GM23338 (cell line): ENCODE measurements around the gene ZNF71. TPM values are rescaled to one million over a fixed set of nuclear protein-coding genes. Genes with fewer than 3 reads are reported as not detected.

Experiments
- ATAC-seq: fragments of 200-7000 bp; cut with Tn5 transposase; 3 replicates; pipeline ENCODE4 v1.9.1; 2020
- DNase-seq: peaks from one replicate; pipeline ENCODE4 v3.0.0-alpha.2; 2015; ENCODE audit warnings: low spot score
- H2AFZ ChIP-seq: fragments of 200-600 bp; sonication (generic); 2 replicates; pipeline ENCODE4 v1.8.0; 2016; ENCODE audit warnings: antibody characterized with exemption, mild to moderate bottlenecking, moderate library complexity
- H3F3A ChIP-seq: fragments of 200-600 bp; sonication (generic); replicated peaks from 2 replicates; pipeline ENCODE4 v1.8.0; 2017; ENCODE audit warnings: antibody characterized with exemption, mixed run types, low read depth
- H3K27ac ChIP-seq: fragments of 200-600 bp; sonication (generic); 2 replicates; pipeline ENCODE4 v1.6.1; 2016; ENCODE audit warnings: low read depth
- H3K27me3 ChIP-seq: fragments of 200-600 bp; sonication (generic); 2 replicates; pipeline ENCODE4 v1.8.0; 2016; ENCODE audit warnings: mild to moderate bottlenecking, mixed run types, moderate library complexity; ENCODE audit not compliant: insufficient read depth
- H3K36me3 ChIP-seq: fragments of 200-600 bp; sonication (generic); 2 replicates; pipeline ENCODE4 v1.8.0; 2016; ENCODE audit warnings: mild to moderate bottlenecking; ENCODE audit not compliant: insufficient read depth
- H3K4me1 ChIP-seq: fragments of 200-600 bp; sonication (generic); 2 replicates; pipeline ENCODE4 v1.8.0; 2016; ENCODE audit warnings: mild to moderate bottlenecking, moderate library complexity; ENCODE audit not compliant: insufficient read depth
- H3K4me2 ChIP-seq: fragments of 200-600 bp; sonication (generic); 2 replicates; pipeline ENCODE4 v1.7.1; 2017; ENCODE audit warnings: mixed run types
- H3K4me3 ChIP-seq: fragments of 200-600 bp; sonication (generic); 2 replicates; pipeline ENCODE4 v1.6.1; 2016; ENCODE audit warnings: mixed run types
- H3K79me2 ChIP-seq: fragments of 200-600 bp; sonication (generic); replicated peaks from 2 replicates; pipeline ENCODE4 v1.8.0; 2017; ENCODE audit warnings: mild to moderate bottlenecking; ENCODE audit not compliant: insufficient read depth
- H3K9me2 ChIP-seq: fragments of 200-600 bp; sonication (generic); 2 replicates; pipeline ENCODE4 v1.8.0; 2017; ENCODE audit not compliant: insufficient read depth
- H4K20me1 ChIP-seq: fragments of 200-600 bp; sonication (generic); replicated peaks from 2 replicates; pipeline ENCODE4 v1.8.0; 2017; ENCODE audit warnings: mild to moderate bottlenecking; ENCODE audit not compliant: insufficient read depth
- H3K27ac Mint-ChIP-seq: 2 replicates; pipeline ENCODE4 v1.8.0; 2020; ENCODE audit warnings: inconsistent platforms, mild to moderate bottlenecking, moderate library complexity, mixed read lengths
- H3K27me3 Mint-ChIP-seq: 3 replicates; pipeline ENCODE4 v1.8.0; 2022; ENCODE audit warnings: low read depth, mild to moderate bottlenecking, moderate library complexity, mixed read lengths, inconsistent platforms; ENCODE audit not compliant: insufficient read depth, poor library complexity
- H3K36me3 Mint-ChIP-seq: 3 replicates; pipeline ENCODE4 v1.8.0; 2021; ENCODE audit warnings: low read depth, mild to moderate bottlenecking, inconsistent platforms, moderate library complexity, mixed read lengths
- H3K4me1 Mint-ChIP-seq: 3 replicates; pipeline ENCODE4 v1.8.0; 2020; ENCODE audit warnings: mild to moderate bottlenecking, inconsistent platforms, mixed read lengths
- H3K4me3 Mint-ChIP-seq: 3 replicates; pipeline ENCODE4 v1.8.0; 2021; ENCODE audit warnings: moderate library complexity, mild to moderate bottlenecking, inconsistent platforms, mixed read lengths
- H3K9me3 Mint-ChIP-seq: 3 replicates; pipeline ENCODE4 v1.8.0; 2020; ENCODE audit warnings: moderate library complexity, mild to moderate bottlenecking, inconsistent platforms, mixed read lengths
- CREB1 ChIP-seq: fragments of 250-450 bp; sonication (Bioruptor Pico); IDR thresholded peaks from 2 replicates; pipeline ENCODE4 v1.5.0; 2020; ENCODE audit warnings: low read depth, mild to moderate bottlenecking, moderate library complexity
- CTCF ChIP-seq, 2 experiments: fragments of 200-600 bp in 1 of 2; sonication (generic) in 1 of 2; conservative IDR thresholded peaks; 2 replicates each; pipeline versions ENCODE4 v1.5.1 to v1.6.1; 2016 to 2017; ENCODE audit warnings: antibody characterized with exemption in 2 of 2, low read depth in 2 of 2, mild to moderate bottlenecking in 2 of 2, moderate library complexity in 1 of 2
- ETS1 ChIP-seq: IDR thresholded peaks from 2 replicates; pipeline ENCODE4 v1.6.1; 2016; ENCODE audit warnings: antibody characterized with exemption
- EZH2 ChIP-seq: fragments of 200-600 bp; sonication (generic); IDR thresholded peaks from one replicate; pipeline ENCODE4 v1.8.0; 2017; ENCODE audit warnings: antibody characterized with exemption, mild to moderate bottlenecking, low read depth; ENCODE audit not compliant: unreplicated experiment
- EZH2phosphoT487 ChIP-seq: fragments of 200-600 bp; sonication (generic); IDR thresholded peaks from one replicate; pipeline ENCODE4 v1.8.1; 2018; ENCODE audit warnings: antibody characterized with exemption; ENCODE audit not compliant: unreplicated experiment
- JUNB ChIP-seq: IDR thresholded peaks from one replicate; pipeline ENCODE4 v1.6.1; 2016; ENCODE audit warnings: antibody characterized with exemption; ENCODE audit not compliant: unreplicated experiment
- NANOG ChIP-seq: IDR thresholded peaks from 2 replicates; pipeline ENCODE4 v1.6.1; 2016; ENCODE audit warnings: antibody characterized with exemption, borderline replicate concordance
- POLR2AphosphoS5 ChIP-seq: IDR thresholded peaks from 2 replicates; pipeline ENCODE4 v1.6.1; 2016; ENCODE audit warnings: antibody characterized with exemption, low read depth
- REST ChIP-seq: IDR thresholded peaks from one replicate; pipeline ENCODE4 v1.6.1; 2018; ENCODE audit warnings: antibody characterized with exemption; ENCODE audit not compliant: unreplicated experiment
- STAT1 ChIP-seq: IDR thresholded peaks from one replicate; pipeline ENCODE4 v1.6.1; 2016; ENCODE audit warnings: antibody characterized with exemption; ENCODE audit not compliant: unreplicated experiment
- ZNF114 ChIP-seq: fragments of 250-450 bp; sonication (Bioruptor Pico); IDR thresholded peaks from 2 replicates; pipeline ENCODE4 v1.5.0; 2020; ENCODE audit warnings: mild to moderate bottlenecking, moderate library complexity
- ZNF331 ChIP-seq: fragments of 250-450 bp; sonication (Bioruptor Pico); IDR thresholded peaks from 2 replicates; pipeline ENCODE4 v1.5.0; 2020; ENCODE audit warnings: low read depth, mild to moderate bottlenecking, moderate library complexity
- ZNF462 ChIP-seq: fragments of 250-450 bp; sonication (Bioruptor Pico); IDR thresholded peaks from 2 replicates; pipeline ENCODE4 v1.5.0; 2020; ENCODE audit warnings: mild to moderate bottlenecking, moderate library complexity
- polyA plus RNA-seq: library from polyadenylated mRNA; unstranded; fragments of >200 nt; fragmentation: Nextera tagmentation; extraction: Ambion mirVana; gene quantifications from 2 replicates; pipeline ENCODE4 v1.2.1, GENCODE V29; 2016
- total RNA-seq: library from RNA; depleted of rRNA; stranded (reverse); fragments of >200 nt; shearing (Covaris generic); gene quantifications from 2 replicates; pipeline ENCODE4 v1.2.3, GENCODE V29; 2014

Gene ZNF71
- total and polyA plus RNA-seq, 2 experiments from 2014 or later, result 4.7 to 13.2 TPM

GRCh38 chr19:56573914-56574313 lies 21.2 kb upstream of the ZNF71 start:
- Mint-ChIP-seq H3K4me3 (no peak overlapping the region), H3K27ac (no peak overlapping the region), H3K4me1 (no peaks in the 10 kb centered on the region), H3K27me3 (no peaks in the 10 kb centered on the region), H3K36me3 (peaks cover 99% of the 10 kb centered on the region), H3K9me3 (peaks cover 95% of the 10 kb centered on the region)
- H3K27ac ChIP-seq, result no peak overlapping the region
- DNase-seq (no peak), ATAC-seq (no peak)
- H3K27me3 ChIP-seq, result no peaks in the 10 kb centered on the region
- no peak overlapping the region; the same call in 1 of the 2 replicates for H3K4me3 ChIP-seq
- no peaks in the 10 kb centered on the region for H3K4me1 ChIP-seq
- H2AFZ ChIP-seq, result no peak overlapping the region
- no peak for TF ChIP-seq ETS1
- TF ChIP-seq EZH2, result no peak
- no peak for TF ChIP-seq EZH2phosphoT487
- no peak for TF ChIP-seq CREB1 (CRISPR knock-in tag)
- no peak for TF ChIP-seq ZNF462
- no peak for TF ChIP-seq REST
- TF ChIP-seq ZNF331, result no peak
- TF ChIP-seq CTCF (conservative IDR thresholded peaks at IDR 0.05; ENCODE audit: low read depth in 2 of 2), result no peak
- no peak for TF ChIP-seq ZNF114 (CRISPR knock-in tag)
- TF ChIP-seq POLR2AphosphoS5, result no peak
- no peak for TF ChIP-seq STAT1
- no peak for TF ChIP-seq JUNB
- no peak for TF ChIP-seq NANOG
- peaks cover 91% of the 10 kb centered on the region for H3K36me3 ChIP-seq
- H3F3A ChIP-seq, result no peaks in the 10 kb centered on the region
- H3K79me2 ChIP-seq, result peaks cover 4% of the 10 kb centered on the region; the same call in 1 of the 2 replicates
- peaks cover 6% of the 10 kb centered on the region; the same call in 1 of the 2 replicates for H3K9me2 ChIP-seq
- H4K20me1 ChIP-seq, result no peaks in the 10 kb centered on the region
- H3K4me2 ChIP-seq, result no peak overlapping the region
